ENCODE results near the gene SERPINB6. TPM values are rescaled to one million over a fixed set of nuclear protein-coding genes. Genes with fewer than 3 reads are reported as not detected.

The SERPINB6 gene
- polyA plus RNA-seq, 1 of the 3 experiments (the other 2 are of a cell fraction): 102 TPM

DNA sequence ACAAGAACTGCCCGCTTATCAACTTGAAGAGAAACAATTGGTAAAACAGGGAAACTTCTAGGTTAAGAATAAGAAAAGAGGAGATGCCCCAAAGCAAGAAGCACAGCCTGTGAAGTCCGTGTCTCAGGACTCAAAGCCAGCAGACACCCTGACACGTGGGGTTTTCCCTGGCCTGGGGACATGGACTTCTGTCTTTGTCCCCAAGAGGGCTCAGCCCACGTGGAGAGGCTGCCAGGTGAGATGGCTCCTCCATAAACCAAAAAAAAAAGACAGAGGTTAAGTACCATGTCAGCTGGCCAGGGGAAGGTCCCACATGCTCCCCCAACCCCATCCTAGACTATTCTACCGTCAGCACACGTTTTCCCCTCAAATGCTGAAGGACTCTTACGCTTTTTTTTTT is 9.9 kb downstream of the SERPINB6 start:
- CTCF ChIA-PET: interaction anchor here (1.2 kb wide), 1 partner anchor 10 kb away, joined by 6 read pairs; no protein-coding TSS in a partner anchor
- Histone ChIP-seq H3K4me3 (ENCODE audit: low read depth in 2 of 2, low read length in 1 of 2) (no peak overlapping the region), H3K27ac (ENCODE audit: low read depth in 2 of 2, low read length in 1 of 2) (peak overlapping the region in 1 of 2 experiments; percentile 78; a peak in 2 of 4 replicates), H3K79me2 (ENCODE audit: insufficient read depth) (peaks cover 88% of the 10 kb centered on the region), H4K20me1 (ENCODE audit: insufficient read depth) (no peaks in the 10 kb centered on the region), H3K4me1 (ENCODE audit: control insufficient read depth in 1 of 2, insufficient read depth in 2 of 2, low read depth in 1 of 2, low read length in 1 of 2) (peaks cover 0 to 15% of the 10 kb centered on the region in 2 experiments; a peak in 3 of 4 replicates), H3K4me2 (no peak overlapping the region), H3K9me3 (no peaks in the 10 kb centered on the region), H2AFZ (ENCODE audit: low read depth) (no peak overlapping the region), H3K36me3 (replicated peaks in 1 of 2; ENCODE audit: control insufficient read depth in 1 of 2, insufficient read depth in 2 of 2, low read length in 1 of 2) (peaks cover 0 to 10% of the 10 kb centered on the region in 2 experiments), H3K9ac (no peak overlapping the region), H3F3A (replicated peaks; ENCODE audit: insufficient read depth) (peaks cover 21% of the 10 kb centered on the region), H3K27me3 (ENCODE audit: insufficient read depth) (no peaks in the 10 kb centered on the region), H3K9me2 (no peaks in the 10 kb centered on the region)
- DNase-seq: no peak
- 96% methylated on average over 5 of the region's 7 CpGs for WGBS (ENCODE audit: low lambda C conversion rate)
- no peak for TF ChIP-seq FOXM1 (IDR thresholded peaks at IDR 0.05; ENCODE audit: low read depth)
- TF ChIP-seq, protein P1, sequence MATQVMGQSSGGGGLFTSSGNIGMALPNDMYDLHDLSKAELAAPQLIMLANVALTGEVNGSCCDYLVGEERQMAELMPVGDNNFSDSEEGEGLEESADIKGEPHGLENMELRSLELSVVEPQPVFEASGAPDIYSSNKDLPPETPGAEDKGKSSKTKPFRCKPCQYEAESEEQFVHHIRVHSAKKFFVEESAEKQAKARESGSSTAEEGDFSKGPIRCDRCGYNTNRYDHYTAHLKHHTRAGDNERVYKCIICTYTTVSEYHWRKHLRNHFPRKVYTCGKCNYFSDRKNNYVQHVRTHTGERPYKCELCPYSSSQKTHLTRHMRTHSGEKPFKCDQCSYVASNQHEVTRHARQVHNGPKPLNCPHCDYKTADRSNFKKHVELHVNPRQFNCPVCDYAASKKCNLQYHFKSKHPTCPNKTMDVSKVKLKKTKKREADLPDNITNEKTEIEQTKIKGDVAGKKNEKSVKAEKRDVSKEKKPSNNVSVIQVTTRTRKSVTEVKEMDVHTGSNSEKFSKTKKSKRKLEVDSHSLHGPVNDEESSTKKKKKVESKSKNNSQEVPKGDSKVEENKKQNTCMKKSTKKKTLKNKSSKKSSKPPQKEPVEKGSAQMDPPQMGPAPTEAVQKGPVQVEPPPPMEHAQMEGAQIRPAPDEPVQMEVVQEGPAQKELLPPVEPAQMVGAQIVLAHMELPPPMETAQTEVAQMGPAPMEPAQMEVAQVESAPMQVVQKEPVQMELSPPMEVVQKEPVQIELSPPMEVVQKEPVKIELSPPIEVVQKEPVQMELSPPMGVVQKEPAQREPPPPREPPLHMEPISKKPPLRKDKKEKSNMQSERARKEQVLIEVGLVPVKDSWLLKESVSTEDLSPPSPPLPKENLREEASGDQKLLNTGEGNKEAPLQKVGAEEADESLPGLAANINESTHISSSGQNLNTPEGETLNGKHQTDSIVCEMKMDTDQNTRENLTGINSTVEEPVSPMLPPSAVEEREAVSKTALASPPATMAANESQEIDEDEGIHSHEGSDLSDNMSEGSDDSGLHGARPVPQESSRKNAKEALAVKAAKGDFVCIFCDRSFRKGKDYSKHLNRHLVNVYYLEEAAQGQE (IDR thresholded peaks at IDR 0.05; ENCODE audit: low read depth, low read length): no peak
- TF ChIP-seq POLR2AphosphoS5 (IDR thresholded peaks at IDR 0.05; ENCODE audit: low read depth, low read length): no peak
- TF ChIP-seq EZH2phosphoT487 (IDR thresholded peaks at IDR 0.05; ENCODE audit: borderline replicate concordance, low read depth): no peak
- no peak for TF ChIP-seq YY1 (IDR thresholded peaks at IDR 0.05; ENCODE audit: low read depth)
- TF ChIP-seq, protein P2, sequence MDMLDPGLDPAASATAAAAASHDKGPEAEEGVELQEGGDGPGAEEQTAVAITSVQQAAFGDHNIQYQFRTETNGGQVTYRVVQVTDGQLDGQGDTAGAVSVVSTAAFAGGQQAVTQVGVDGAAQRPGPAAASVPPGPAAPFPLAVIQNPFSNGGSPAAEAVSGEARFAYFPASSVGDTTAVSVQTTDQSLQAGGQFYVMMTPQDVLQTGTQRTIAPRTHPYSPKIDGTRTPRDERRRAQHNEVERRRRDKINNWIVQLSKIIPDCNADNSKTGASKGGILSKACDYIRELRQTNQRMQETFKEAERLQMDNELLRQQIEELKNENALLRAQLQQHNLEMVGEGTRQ (IDR thresholded peaks at IDR 0.05; ENCODE audit: borderline replicate concordance, low read depth, low read length): no peak
- no peak for TF ChIP-seq MEF2A (IDR thresholded peaks at IDR 0.05; ENCODE audit: borderline replicate concordance, low read depth)
- TF ChIP-seq, protein P3, sequence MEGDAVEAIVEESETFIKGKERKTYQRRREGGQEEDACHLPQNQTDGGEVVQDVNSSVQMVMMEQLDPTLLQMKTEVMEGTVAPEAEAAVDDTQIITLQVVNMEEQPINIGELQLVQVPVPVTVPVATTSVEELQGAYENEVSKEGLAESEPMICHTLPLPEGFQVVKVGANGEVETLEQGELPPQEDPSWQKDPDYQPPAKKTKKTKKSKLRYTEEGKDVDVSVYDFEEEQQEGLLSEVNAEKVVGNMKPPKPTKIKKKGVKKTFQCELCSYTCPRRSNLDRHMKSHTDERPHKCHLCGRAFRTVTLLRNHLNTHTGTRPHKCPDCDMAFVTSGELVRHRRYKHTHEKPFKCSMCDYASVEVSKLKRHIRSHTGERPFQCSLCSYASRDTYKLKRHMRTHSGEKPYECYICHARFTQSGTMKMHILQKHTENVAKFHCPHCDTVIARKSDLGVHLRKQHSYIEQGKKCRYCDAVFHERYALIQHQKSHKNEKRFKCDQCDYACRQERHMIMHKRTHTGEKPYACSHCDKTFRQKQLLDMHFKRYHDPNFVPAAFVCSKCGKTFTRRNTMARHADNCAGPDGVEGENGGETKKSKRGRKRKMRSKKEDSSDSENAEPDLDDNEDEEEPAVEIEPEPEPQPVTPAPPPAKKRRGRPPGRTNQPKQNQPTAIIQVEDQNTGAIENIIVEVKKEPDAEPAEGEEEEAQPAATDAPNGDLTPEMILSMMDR (IDR thresholded peaks at IDR 0.05): no peak
- TF ChIP-seq JUND (IDR thresholded peaks at IDR 0.05): no peak
- no peak for TF ChIP-seq NFIC (IDR thresholded peaks at IDR 0.05; ENCODE audit: borderline replicate concordance)
- TF ChIP-seq, protein P4, sequence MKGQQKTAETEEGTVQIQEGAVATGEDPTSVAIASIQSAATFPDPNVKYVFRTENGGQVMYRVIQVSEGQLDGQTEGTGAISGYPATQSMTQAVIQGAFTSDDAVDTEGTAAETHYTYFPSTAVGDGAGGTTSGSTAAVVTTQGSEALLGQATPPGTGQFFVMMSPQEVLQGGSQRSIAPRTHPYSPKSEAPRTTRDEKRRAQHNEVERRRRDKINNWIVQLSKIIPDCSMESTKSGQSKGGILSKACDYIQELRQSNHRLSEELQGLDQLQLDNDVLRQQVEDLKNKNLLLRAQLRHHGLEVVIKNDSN (IDR thresholded peaks at IDR 0.05; ENCODE audit: borderline replicate concordance, low read depth): no peak
- TF ChIP-seq GABPA (IDR thresholded peaks at IDR 0.05; ENCODE audit: low read depth): no peak
- no peak for TF ChIP-seq GATA2 (CRISPR knock-in tag; IDR thresholded peaks at IDR 0.05)
- TF ChIP-seq NRF1 (IDR thresholded peaks at IDR 0.05; ENCODE audit: low read depth, low read length): no peak
- TF ChIP-seq RXRA (IDR thresholded peaks at IDR 0.05; ENCODE audit: borderline replicate concordance, low read depth): no peak
- TF ChIP-seq FOXJ3 (CRISPR knock-in tag; IDR thresholded peaks at IDR 0.05): no peak
- TF ChIP-seq SIN3A (IDR thresholded peaks at IDR 0.05; ENCODE audit: borderline replicate concordance, low read depth, low read length): no peak
- TF ChIP-seq RFX5 (IDR thresholded peaks at IDR 0.05; ENCODE audit: low read length): no peak
- POLR2A ChIA-PET: no interaction called here

All from SK-N-SH (cell line).